GM12878 (cell line): ENCODE data around the gene NF1. TPM values are rescaled to one million over a fixed set of nuclear protein-coding genes. Genes with fewer than 3 reads are reported as not detected.

Experiments used
- ATAC-seq: fragments of 200-7000 bp; cut with Tn5 transposase; 3 replicates; pipeline ENCODE4 v1.9.1; 2020; ENCODE audit warnings: mild to moderate bottlenecking, moderate library complexity
- BruUV-seq: library from RNA; stranded (reverse); fragments of 400-500 nt; replicated peaks from 2 replicates; lab custom pipeline; 2021; lab: Mats Ljungman, UMichigan
- CTCF ChIA-PET: fragments of 300-600 bp; sonication (Branson Sonifier 250); formaldehyde crosslinking; extraction: SDS; loops from one replicate; lab custom pipeline; 2021; ENCODE audit warnings: inconsistent platforms; lab: Yijun Ruan, JAX
- POLR2A ChIA-PET: fragments of 350-600 bp; formaldehyde crosslinking; extraction: SDS; loops from one replicate; lab custom pipeline; 2021; ENCODE audit warnings: inconsistent platforms; lab: Charles Lee
- RAD21 ChIA-PET: fragments of 300-600 bp; sonication (Branson Sonifier 250); formaldehyde crosslinking; loops from one replicate; lab custom pipeline; 2023; ENCODE audit warnings: antibody characterized with exemption; ENCODE audit not compliant: unreplicated experiment; lab: Charles Lee
- SMC1A ChIA-PET: fragments of 300-600 bp; sonication (Branson Sonifier 250); formaldehyde crosslinking; loops from one replicate; lab custom pipeline; 2023; ENCODE audit not compliant: unreplicated experiment, uncharacterized antibody; lab: Charles Lee
- DNase-seq: peaks from one replicate; pipeline ENCODE4 v3.0.0-alpha.2; 2011; ENCODE audit warnings: low read depth, low spot score
- FAIRE-seq: peaks from 3 replicates; lab custom pipeline; 2011; peaks lifted over from hg19 to GRCh38; lab: Jason Lieb, UNC
- H2AFZ ChIP-seq: 2 replicates; pipeline ENCODE4 v1.6.0; 2011; ENCODE audit warnings: low read depth, low read length, control low read depth; ENCODE audit not compliant: control insufficient read depth
- H3K27ac ChIP-seq: 2 replicates; pipeline ENCODE4 v1.5.1; 2011; ENCODE audit warnings: control low read depth; ENCODE audit not compliant: control insufficient read depth, insufficient read depth
- H3K27me3 ChIP-seq, 2 experiments: replicated peaks in 1 of 2; 2 replicates each; pipeline versions ENCODE4 v1.6.0 to v1.6.1; 2011; ENCODE audit warnings: low read length in 1 of 2; ENCODE audit not compliant: control insufficient read depth in 2 of 2, insufficient read depth in 2 of 2
- H3K36me3 ChIP-seq, 2 experiments: 2 replicates each; pipeline ENCODE4 v1.5.1; 2011; ENCODE audit warnings: low read length in 1 of 2; ENCODE audit not compliant: control insufficient read depth in 2 of 2, insufficient read depth in 2 of 2
- H3K4me1 ChIP-seq: 2 replicates; pipeline ENCODE4 v1.6.1; 2011; ENCODE audit warnings: mild to moderate bottlenecking, low read length, moderate library complexity, mixed read lengths; ENCODE audit not compliant: control insufficient read depth, insufficient read depth
- H3K4me2 ChIP-seq: 2 replicates; pipeline ENCODE4 v1.6.0; 2011; ENCODE audit warnings: control low read depth; ENCODE audit not compliant: control insufficient read depth, insufficient read depth
- H3K4me3 ChIP-seq: fragments of 200-600 bp; sonication (generic); 2 replicates; pipeline ENCODE4 v1.5.1; 2016
- H3K79me2 ChIP-seq: 2 replicates; pipeline ENCODE4 v1.6.0; 2011; ENCODE audit warnings: low read length; ENCODE audit not compliant: control insufficient read depth, insufficient read depth
- H3K9ac ChIP-seq: 2 replicates; pipeline ENCODE4 v1.8.0; 2011; ENCODE audit warnings: low read length, control low read depth, mixed read lengths; ENCODE audit not compliant: control insufficient read depth, insufficient read depth
- H3K9me3 ChIP-seq: replicated peaks from 3 replicates; pipeline ENCODE4 v1.5.1; 2011; ENCODE audit warnings: mild to moderate bottlenecking, low read length; ENCODE audit not compliant: control insufficient read depth, insufficient read depth
- H4K20me1 ChIP-seq: 2 replicates; pipeline ENCODE4 v1.6.0; 2011; ENCODE audit not compliant: control insufficient read depth, insufficient read depth
- ATF7 ChIP-seq: fragments of 450-650 bp; IDR thresholded peaks from 2 replicates; pipeline ENCODE4 v1.6.1; 2016; ENCODE audit warnings: low read depth, mild to moderate bottlenecking
- CHD1 ChIP-seq: IDR thresholded peaks from 2 replicates; pipeline ENCODE4 v1.6.1; 2012; ENCODE audit warnings: low read depth, low read length, improper control_type of control experiment
- CHD4 ChIP-seq: fragments of 200-600 bp; sonication (generic); IDR thresholded peaks from 2 replicates; pipeline ENCODE4 v1.6.1; 2016; ENCODE audit warnings: mild to moderate bottlenecking
- EGR1 ChIP-seq, 2 experiments: IDR thresholded peaks; 1 replicate in 1 of 2; 2 replicates in 1 of 2; pipeline ENCODE4 v1.6.1; 2011 to 2012; ENCODE audit warnings: low read depth in 2 of 2, low read length in 2 of 2, borderline replicate concordance in 1 of 2, mild to moderate bottlenecking in 1 of 2, moderate library complexity in 1 of 2
- ESRRA ChIP-seq: IDR thresholded peaks from 2 replicates; pipeline ENCODE4 v1.6.1; 2012; ENCODE audit warnings: mild to moderate bottlenecking, low read length, improper control_type of control experiment
- JUND ChIP-seq: IDR thresholded peaks from 2 replicates; pipeline ENCODE4 v1.6.1; 2012; ENCODE audit warnings: low read depth, mild to moderate bottlenecking, low read length, improper control_type of control experiment, moderate library complexity
- MLLT1 ChIP-seq: fragments of 450-650 bp; IDR thresholded peaks from 2 replicates; pipeline ENCODE4 v1.6.1; 2016; ENCODE audit warnings: mild to moderate bottlenecking
- NFYB ChIP-seq: IDR thresholded peaks from 2 replicates; pipeline ENCODE4 v1.6.1; 2011; ENCODE audit warnings: low read depth, mild to moderate bottlenecking, low read length, improper control_type of control experiment, moderate library complexity; ENCODE audit not compliant: insufficient read depth
- NR2C1 ChIP-seq: fragments of 450-650 bp; IDR thresholded peaks from 2 replicates; pipeline ENCODE4 v1.6.1; 2017; ENCODE audit warnings: antibody characterized with exemption, mild to moderate bottlenecking, moderate library complexity
- NRF1 ChIP-seq: conservative IDR thresholded peaks from 2 replicates; pipeline ENCODE4 v1.6.1; 2011; ENCODE audit warnings: mild to moderate bottlenecking, low read depth, low read length, improper control_type of control experiment
- PBX3 ChIP-seq: IDR thresholded peaks from 2 replicates; pipeline ENCODE4 v1.6.1; 2011; ENCODE audit warnings: mild to moderate bottlenecking, low read depth, low read length, moderate library complexity; ENCODE audit not compliant: insufficient replicate concordance
- USF1 ChIP-seq: IDR thresholded peaks from 2 replicates; pipeline ENCODE4 v1.6.1; 2011; ENCODE audit warnings: borderline replicate concordance, low read depth, mild to moderate bottlenecking, moderate library complexity, mixed read lengths, low read length; ENCODE audit not compliant: insufficient read depth; ENCODE audit errors: extremely low read length
- ZNF207 ChIP-seq: fragments of 450-650 bp; IDR thresholded peaks from 2 replicates; pipeline ENCODE4 v1.6.1; 2014; ENCODE audit warnings: antibody characterized with exemption, mild to moderate bottlenecking, borderline replicate concordance
- ZNF274 ChIP-seq: IDR thresholded peaks from one replicate; pipeline ENCODE4 v1.8.0; 2011; ENCODE audit not compliant: insufficient read length, insufficient read depth
- WGBS: methylation state at CpG from one replicate; pipeline ENCODE4 v1.1.6; 2016; ENCODE audit warnings: low lambda C conversion rate; ENCODE audit not compliant: insufficient replicate concordance, insufficient coverage; ENCODE audit errors: missing lambda C conversion rate; 5-methylcytosine and 5-hydroxymethylcytosine counted together
- in situ Hi-C: fragments of 300-500 bp; cut with MboI; formaldehyde crosslinking; loops from 9 replicates; pipeline ENCODE4 v1.14.3; 2018; ENCODE audit warnings: mixed read lengths
- intact Hi-C: fragments of 100-400 bp; cut with micrococcal nuclease; formaldehyde crosslinking; loops from one replicate; pipeline ENCODE4 v1.14.2; 2022; ENCODE audit not compliant: unreplicated experiment
- polyA plus RNA-seq, 11 experiments: library from polyadenylated mRNA; depleted of rRNA in 4 of 11; unstranded in 6 of 11; stranded (reverse) in 5 of 11; fragments of >200 nt; fragmentation: Nextera tagmentation in 4 of 11; fragmentation: Illumina TruSeq in 1 of 11; extraction: Ambion mirVana in 4 of 11; extraction: Trizol in 1 of 11; gene quantifications; 1 replicate in 1 of 11; 2 replicates in 10 of 11; pipeline versions ENCODE4 v1.2.1 to v1.2.3, GENCODE V29; 2011 to 2016; ENCODE audit warnings: inconsistent platforms in 2 of 11, missing spikeins in 2 of 11, low read depth in 1 of 11
- total RNA-seq, 4 experiments: library from RNA; depleted of rRNA in 3 of 4; stranded (reverse); fragments of >200 nt in 3 of 4; fragmentation: Illumina TruSeq in 1 of 4; extraction: Trizol in 1 of 4; gene quantifications; 2 replicates each; pipeline versions ENCODE4 v1.2.1 to v1.2.3, GENCODE V29; 2013 to 2021

Gene NF1
- total and polyA plus RNA-seq, 10 of the 15 experiments (the other 5 are each of a cell fraction or from before 2014, with no cell fraction given): 2.5 to 31.8 (median 16.6) TPM

GRCh38 chr17:31260151-31260550, 165.4 kb downstream of the NF1 start:
- no TSS peak for BruUV-seq
- CTCF ChIA-PET: no interaction called here
- no peaks in the 10 kb centered on the region for H3K36me3 ChIP-seq
- 97% methylated on average over 3 of the region's 3 CpGs for WGBS
- in situ Hi-C loops: no loop called here
- no peak for DNase-seq
- H3K4me1 ChIP-seq: peaks cover 5% of the 10 kb centered on the region; the same call in 1 of the 2 replicates
- H2AFZ ChIP-seq: no peak overlapping the region
- RAD21 ChIA-PET: no interaction called here
- intact Hi-C loops: no loop called here
- no peaks in the 10 kb centered on the region for H4K20me1 ChIP-seq
- no peak for FAIRE-seq
- no peak for ATAC-seq
- no peak overlapping the region for H3K4me2 ChIP-seq
- no peak overlapping the region for H3K9ac ChIP-seq
- POLR2A ChIA-PET: no interaction called here
- H3K27ac ChIP-seq: no peak overlapping the region
- SMC1A ChIA-PET: interaction anchor here (1.8 kb wide), 1 partner anchor 9 kb away, joined by 10 read pairs; no protein-coding TSS in a partner anchor
- no peaks in the 10 kb centered on the region for H3K79me2 ChIP-seq
- no peaks in the 10 kb centered on the region for H3K9me3 ChIP-seq
- H3K27me3 ChIP-seq: no peaks in the 10 kb centered on the region
- no peak for TF ChIP-seq MLLT1
- TF ChIP-seq ZNF207: no peak
- no peak for TF ChIP-seq NRF1
- no peak for TF ChIP-seq JUND
- no peak for TF ChIP-seq ZNF274
- no peak for TF ChIP-seq NR2C1
- no peak for TF ChIP-seq EGR1 (IDR thresholded peaks at IDR 0.05; ENCODE audit: borderline replicate concordance in 1 of 2, low read depth in 2 of 2, low read length in 2 of 2)
- no peak for TF ChIP-seq NFYB
- TF ChIP-seq PBX3: no peak
- TF ChIP-seq USF1: no peak
- TF ChIP-seq CHD4: no peak
- TF ChIP-seq ATF7: no peak
- TF ChIP-seq CHD1: no peak
- no peak for TF ChIP-seq ESRRA
- H3K4me3 ChIP-seq: no peak overlapping the region
